Measurements from ENCODE around the gene KCND2.

KCND2 gene

DNA sequence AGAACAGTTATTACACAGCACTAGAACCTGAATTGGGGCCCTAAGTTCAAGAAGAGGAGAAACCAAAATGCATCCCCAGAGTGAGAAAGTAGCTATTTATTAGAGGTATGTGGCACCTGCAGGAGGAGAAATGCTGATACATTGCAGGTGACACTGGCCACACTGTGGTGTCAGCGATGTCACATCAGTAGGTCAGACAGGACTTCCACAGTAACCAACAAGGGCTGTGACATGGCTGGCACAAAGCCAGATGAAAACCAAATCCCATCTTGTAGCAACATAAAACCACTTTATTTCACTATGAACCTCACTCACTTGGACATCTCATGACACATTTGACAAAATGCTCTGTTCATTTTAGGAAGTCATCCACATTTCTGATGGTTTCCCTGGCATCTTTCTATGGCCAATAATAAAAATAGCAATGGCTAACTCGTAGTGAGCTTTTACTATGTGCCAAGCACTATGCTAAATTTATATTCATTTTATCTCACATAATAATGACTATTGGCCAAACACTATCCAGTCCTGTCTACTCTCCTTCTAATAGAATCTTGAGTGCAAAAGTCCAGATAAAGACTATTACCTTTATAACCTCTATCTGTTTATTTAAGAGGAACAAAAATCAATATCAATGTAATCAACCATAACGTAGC lies 430.7 kb downstream of the KCND2 start:
- no peak overlapping the region for H3K4me3 ChIP-seq (ENCODE audit: low read depth in 1 of 2, low read length in 2 of 2)
- no peak overlapping the region for H3K27ac ChIP-seq (ENCODE audit: low read length)
- no peak overlapping the region for H2AFZ ChIP-seq (ENCODE audit: low read depth, low read length)
- DNase-seq (no peak), ATAC-seq (ENCODE audit: insufficient read depth, low read depth) (no peak)
- H3K9me3 ChIP-seq (ENCODE audit: insufficient read depth, low read length, severe bottlenecking) = no peaks in the 10 kb centered on the region
- no peak overlapping the region for H3K4me2 ChIP-seq (ENCODE audit: insufficient read depth, low read length)
- H3K27me3 ChIP-seq (ENCODE audit: insufficient read depth, low read length, poor library complexity) = no peaks in the 10 kb centered on the region
- H3K79me2 ChIP-seq (ENCODE audit: insufficient read depth, low read length) = no peaks in the 10 kb centered on the region
- no peaks in the 10 kb centered on the region for H4K20me1 ChIP-seq (ENCODE audit: insufficient read depth, low read length)
- TF ChIP-seq EZH2 (IDR thresholded peaks at IDR 0.05; ENCODE audit: borderline replicate concordance, low read depth, low read length, severe bottlenecking) = no peak
- TF ChIP-seq, protein P1, sequence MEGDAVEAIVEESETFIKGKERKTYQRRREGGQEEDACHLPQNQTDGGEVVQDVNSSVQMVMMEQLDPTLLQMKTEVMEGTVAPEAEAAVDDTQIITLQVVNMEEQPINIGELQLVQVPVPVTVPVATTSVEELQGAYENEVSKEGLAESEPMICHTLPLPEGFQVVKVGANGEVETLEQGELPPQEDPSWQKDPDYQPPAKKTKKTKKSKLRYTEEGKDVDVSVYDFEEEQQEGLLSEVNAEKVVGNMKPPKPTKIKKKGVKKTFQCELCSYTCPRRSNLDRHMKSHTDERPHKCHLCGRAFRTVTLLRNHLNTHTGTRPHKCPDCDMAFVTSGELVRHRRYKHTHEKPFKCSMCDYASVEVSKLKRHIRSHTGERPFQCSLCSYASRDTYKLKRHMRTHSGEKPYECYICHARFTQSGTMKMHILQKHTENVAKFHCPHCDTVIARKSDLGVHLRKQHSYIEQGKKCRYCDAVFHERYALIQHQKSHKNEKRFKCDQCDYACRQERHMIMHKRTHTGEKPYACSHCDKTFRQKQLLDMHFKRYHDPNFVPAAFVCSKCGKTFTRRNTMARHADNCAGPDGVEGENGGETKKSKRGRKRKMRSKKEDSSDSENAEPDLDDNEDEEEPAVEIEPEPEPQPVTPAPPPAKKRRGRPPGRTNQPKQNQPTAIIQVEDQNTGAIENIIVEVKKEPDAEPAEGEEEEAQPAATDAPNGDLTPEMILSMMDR (IDR thresholded peaks at IDR 0.05; ENCODE audit: borderline replicate concordance, extremely low read depth, low read length, poor library complexity, severe bottlenecking) = no peak
- no peaks in the 10 kb centered on the region for H3K36me3 ChIP-seq (ENCODE audit: insufficient read depth, low read length)
- no peaks in the 10 kb centered on the region for H3K4me1 ChIP-seq (ENCODE audit: insufficient read depth, low read length)
- no peak overlapping the region for H3K9ac ChIP-seq (ENCODE audit: low read depth, low read length)

DNA sequence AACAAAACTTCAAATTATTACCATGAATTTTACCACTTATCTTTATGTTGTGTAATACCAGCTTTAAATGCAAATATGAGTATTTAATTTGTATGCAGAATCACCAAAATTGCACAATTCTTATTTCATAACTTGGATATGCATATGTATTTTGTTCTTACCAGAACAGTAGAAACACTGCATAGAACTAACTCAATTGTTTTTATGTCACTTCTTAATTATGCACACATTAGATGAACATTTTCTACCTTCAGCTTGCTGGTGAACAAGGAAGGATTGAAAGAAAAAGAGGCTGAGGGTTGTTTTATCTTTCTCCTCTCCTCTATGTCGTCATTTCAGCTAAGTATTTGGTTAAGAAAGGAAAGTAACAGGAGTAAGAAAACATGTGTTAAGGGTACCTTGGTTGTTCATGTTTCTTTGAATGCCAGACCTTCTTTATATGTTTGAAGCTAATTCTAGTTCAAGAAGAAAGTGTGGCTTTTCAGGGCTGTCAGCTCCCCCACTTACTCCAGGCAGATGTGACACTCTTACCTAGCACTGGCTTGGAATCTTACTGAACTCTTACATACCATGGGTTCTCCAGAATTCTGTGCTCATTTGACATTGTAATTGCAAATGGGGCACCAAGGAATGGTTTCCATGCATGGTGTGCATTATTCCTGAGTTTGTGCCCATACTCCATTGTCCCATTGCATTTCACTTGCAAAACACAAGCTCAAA lies 436.4 kb downstream of the KCND2 start:
- H3K36me3 ChIP-seq (ENCODE audit: insufficient read depth, low read length) = no peaks in the 10 kb centered on the region
- H4K20me1 ChIP-seq (ENCODE audit: insufficient read depth, low read length) = no peaks in the 10 kb centered on the region
- no peaks in the 10 kb centered on the region for H3K4me1 ChIP-seq (ENCODE audit: insufficient read depth, low read length)
- TF ChIP-seq EZH2 (IDR thresholded peaks at IDR 0.05; ENCODE audit: borderline replicate concordance, low read depth, low read length, severe bottlenecking) = no peak
- TF ChIP-seq, protein P1 (IDR thresholded peaks at IDR 0.05; ENCODE audit: borderline replicate concordance, extremely low read depth, low read length, poor library complexity, severe bottlenecking) = no peak
- no peaks in the 10 kb centered on the region for H3K27me3 ChIP-seq (ENCODE audit: insufficient read depth, low read length, poor library complexity)
- no peak overlapping the region for H2AFZ ChIP-seq (ENCODE audit: low read depth, low read length)
- H3K4me3 ChIP-seq (ENCODE audit: low read depth in 1 of 2, low read length in 2 of 2) = no peak overlapping the region
- ATAC-seq (ENCODE audit: insufficient read depth, low read depth) = no peak
- H3K9ac ChIP-seq (ENCODE audit: low read depth, low read length) = no peak overlapping the region
- no peak for DNase-seq
- no peak overlapping the region for H3K27ac ChIP-seq (ENCODE audit: low read length)
- H3K9me3 ChIP-seq (ENCODE audit: insufficient read depth, low read length, severe bottlenecking) = no peaks in the 10 kb centered on the region
- H3K4me2 ChIP-seq (ENCODE audit: insufficient read depth, low read length) = no peak overlapping the region
- H3K79me2 ChIP-seq (ENCODE audit: insufficient read depth, low read length) = no peaks in the 10 kb centered on the region

DNA sequence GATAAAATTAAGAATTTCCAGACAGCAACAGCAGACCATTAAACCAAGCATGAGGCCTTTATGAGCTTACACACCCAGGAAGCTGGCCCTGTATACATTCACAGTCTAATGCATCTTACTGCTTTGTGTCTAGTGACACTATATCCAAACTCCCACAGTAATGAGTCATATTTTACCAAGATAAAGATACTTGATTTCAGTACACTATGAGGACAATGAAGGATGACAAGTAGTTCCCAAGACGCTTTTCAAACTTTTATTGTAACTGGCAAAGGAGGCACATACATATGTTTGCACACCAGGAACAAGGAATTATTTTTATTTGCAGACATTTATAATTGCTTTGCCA lies 437.0 kb downstream of the KCND2 start:
- no peak overlapping the region for H3K4me3 ChIP-seq (ENCODE audit: low read depth in 1 of 2, low read length in 2 of 2)
- H2AFZ ChIP-seq (ENCODE audit: low read depth, low read length) = no peak overlapping the region
- H3K4me2 ChIP-seq (ENCODE audit: insufficient read depth, low read length) = no peak overlapping the region
- no peaks in the 10 kb centered on the region for H3K27me3 ChIP-seq (ENCODE audit: insufficient read depth, low read length, poor library complexity)
- H3K36me3 ChIP-seq (ENCODE audit: insufficient read depth, low read length) = no peaks in the 10 kb centered on the region
- no peak overlapping the region for H3K9ac ChIP-seq (ENCODE audit: low read depth, low read length)
- H4K20me1 ChIP-seq (ENCODE audit: insufficient read depth, low read length) = no peaks in the 10 kb centered on the region
- TF ChIP-seq, protein P1 (IDR thresholded peaks at IDR 0.05; ENCODE audit: borderline replicate concordance, extremely low read depth, low read length, poor library complexity, severe bottlenecking) = no peak
- TF ChIP-seq EZH2 (IDR thresholded peaks at IDR 0.05; ENCODE audit: borderline replicate concordance, low read depth, low read length, severe bottlenecking) = no peak
- ATAC-seq (ENCODE audit: insufficient read depth, low read depth) (no peak), DNase-seq (no peak)
- H3K27ac ChIP-seq (ENCODE audit: low read length) = no peak overlapping the region
- H3K79me2 ChIP-seq (ENCODE audit: insufficient read depth, low read length) = no peaks in the 10 kb centered on the region
- no peaks in the 10 kb centered on the region for H3K9me3 ChIP-seq (ENCODE audit: insufficient read depth, low read length, severe bottlenecking)
- H3K4me1 ChIP-seq (ENCODE audit: insufficient read depth, low read length) = no peaks in the 10 kb centered on the region

All from DND-41 (cell line).